CD14-positive monocyte (primary cell): Measurements from ENCODE around the gene PPP1CB. TPM values are rescaled to one million over a fixed set of nuclear protein-coding genes. Genes with fewer than 3 reads are reported as not detected.

ENCODE experiments used
- DNase-seq, 3 donors: peaks; one replicate each; pipeline ENCODE4 v3.0.0-alpha.2; 2011 to 2022
- H2AFZ ChIP-seq: 2 replicates; pipeline ENCODE4 v1.6.0; 2012; ENCODE audit warnings: mild to moderate bottlenecking, low read depth, low read length, inconsistent platforms; ENCODE audit not compliant: insufficient read depth, poor library complexity, severe bottlenecking
- H3K27ac ChIP-seq, 2 donors: 1 replicate in 1 of 2; 2 replicates in 1 of 2; pipeline ENCODE4 v1.5.1; 2012 to 2013; ENCODE audit warnings: low read length in 2 of 2, control low read depth in 1 of 2, inconsistent platforms in 1 of 2, low read depth in 1 of 2, mild to moderate bottlenecking in 1 of 2
- H3K27me3 ChIP-seq, 2 donors: one replicate each; pipeline versions ENCODE4 v1.6.0 to v1.6.1; 2011 to 2013; ENCODE audit warnings: low read length in 2 of 2; ENCODE audit not compliant: control insufficient read depth in 2 of 2, insufficient read depth in 2 of 2
- H3K36me3 ChIP-seq, 2 donors: replicated peaks in 1 of 2; 1 replicate in 1 of 2; 2 replicates in 1 of 2; pipeline versions ENCODE4 v1.5.1 to v1.6.1; 2012 to 2013; ENCODE audit warnings: low read length in 2 of 2, control low read depth in 1 of 2, inconsistent platforms in 1 of 2, mild to moderate bottlenecking in 1 of 2; ENCODE audit not compliant: insufficient read depth in 2 of 2, control insufficient read depth in 1 of 2
- H3K4me1 ChIP-seq, 2 donors: 1 replicate in 1 of 2; 2 replicates in 1 of 2; pipeline versions ENCODE4 v1.5.1 to v1.6.1; 2012 to 2013; ENCODE audit warnings: low read length in 2 of 2, control low read depth in 1 of 2, inconsistent platforms in 1 of 2, mild to moderate bottlenecking in 1 of 2, moderate library complexity in 1 of 2; ENCODE audit not compliant: insufficient read depth in 2 of 2, control insufficient read depth in 1 of 2
- H3K4me2 ChIP-seq: replicated peaks from 2 replicates; pipeline ENCODE3; 2012; ENCODE audit warnings: low read length, moderate library complexity, mild to moderate bottlenecking; ENCODE audit not compliant: poor library complexity, severe bottlenecking; ENCODE audit errors: extremely low read depth
- H3K4me3 ChIP-seq, 3 experiments: fragments of 200-600 bp in 1 of 3; sonication (generic) in 1 of 3; replicated peaks in 1 of 3; 1 replicate in 2 of 3; 2 replicates in 1 of 3; pipeline ENCODE4 v1.5.1; 2011 to 2013; ENCODE audit warnings: low read length in 3 of 3, mild to moderate bottlenecking in 3 of 3, control low read depth in 2 of 3, low read depth in 2 of 3, inconsistent platforms in 1 of 3, moderate library complexity in 1 of 3
- H3K79me2 ChIP-seq: 2 replicates; pipeline ENCODE4 v1.6.0; 2012; ENCODE audit warnings: mild to moderate bottlenecking, control low read depth, inconsistent platforms, low read length, moderate library complexity; ENCODE audit not compliant: insufficient read depth
- H3K9ac ChIP-seq: 2 replicates; pipeline ENCODE4 v1.6.0; 2017; ENCODE audit warnings: low read length, mild to moderate bottlenecking; ENCODE audit not compliant: insufficient read depth, poor library complexity, severe bottlenecking
- H3K9me3 ChIP-seq, 2 donors: replicated peaks in 1 of 2; 1 replicate in 1 of 2; 2 replicates in 1 of 2; pipeline versions ENCODE4 v1.5.1 to v1.6.1; 2012 to 2013; ENCODE audit warnings: low read length in 2 of 2, control low read depth in 1 of 2; ENCODE audit not compliant: control insufficient read depth in 1 of 2, insufficient read depth in 1 of 2
- H4K20me1 ChIP-seq: 2 replicates; pipeline ENCODE4 v1.6.0; 2012; ENCODE audit warnings: mild to moderate bottlenecking, low read length, control low read depth, moderate library complexity; ENCODE audit not compliant: insufficient read depth
- H3K27ac Mint-ChIP-seq, 7 donors: one replicate each; pipeline ENCODE4 v1.8.0; 2020; ENCODE audit warnings: mild to moderate bottlenecking in 7 of 7, mixed read lengths in 7 of 7, moderate library complexity in 6 of 7, inconsistent platforms in 2 of 7
- H3K27me3 Mint-ChIP-seq, 3 donors: one replicate each; pipeline ENCODE4 v1.8.0; 2021 to 2022; ENCODE audit warnings: low read depth in 3 of 3, mild to moderate bottlenecking in 3 of 3, mixed read lengths in 3 of 3, moderate library complexity in 3 of 3, inconsistent platforms in 1 of 3
- H3K36me3 Mint-ChIP-seq, 2 donors: one replicate each; pipeline ENCODE4 v1.8.0; 2020; ENCODE audit warnings: mixed read lengths in 2 of 2, inconsistent platforms in 1 of 2, mild to moderate bottlenecking in 1 of 2
- H3K4me1 Mint-ChIP-seq: one replicate; pipeline ENCODE4 v1.8.0; 2020; ENCODE audit warnings: mild to moderate bottlenecking, mixed read lengths
- H3K4me3 Mint-ChIP-seq, 2 donors: one replicate each; pipeline ENCODE4 v1.8.0; 2020; ENCODE audit warnings: mild to moderate bottlenecking in 2 of 2, mixed read lengths in 2 of 2, moderate library complexity in 1 of 2
- H3K9me3 Mint-ChIP-seq, 7 donors: one replicate each; pipeline ENCODE4 v1.8.0; 2020 to 2022; ENCODE audit warnings: mixed read lengths in 7 of 7, mild to moderate bottlenecking in 6 of 7, moderate library complexity in 6 of 7, inconsistent platforms in 2 of 7
- WGBS: methylation state at CpG from one replicate; pipeline ENCODE4 v1.1.5; 2013; ENCODE audit warnings: missing lambda C conversion rate; ENCODE audit not compliant: insufficient coverage; 5-methylcytosine and 5-hydroxymethylcytosine counted together
- intact Hi-C, 2 donors: fragments of 100-400 bp; cut with micrococcal nuclease; formaldehyde crosslinking; loops; one replicate each; pipeline versions ENCODE4 v1.15.0 to v1.15.1; 2023
- polyA plus RNA-seq, 3 donors: library from polyadenylated mRNA; depleted of rRNA in 1 of 3; unstranded in 2 of 3; stranded (reverse) in 1 of 3; fragments of 300-500 nt in 2 of 3; fragments of >200 nt in 1 of 3; fragmentation: Illumina TruSeq in 2 of 3; gene quantifications; 1 replicate in 2 of 3; 2 replicates in 1 of 3; pipeline ENCODE4 v1.2.3, GENCODE V29; 2012 to 2021
- TF ChIP-seq, protein P1 (sequence below): fragments of 200-600 bp; IDR thresholded peaks from one replicate; pipeline ENCODE4 v1.8.0; 2022; ENCODE audit warnings: antibody characterized with exemption, mild to moderate bottlenecking

The PPP1CB gene
- polyA plus RNA-seq, 3 donors, result 25.3 to 142 (median 69.4) TPM

DNA sequence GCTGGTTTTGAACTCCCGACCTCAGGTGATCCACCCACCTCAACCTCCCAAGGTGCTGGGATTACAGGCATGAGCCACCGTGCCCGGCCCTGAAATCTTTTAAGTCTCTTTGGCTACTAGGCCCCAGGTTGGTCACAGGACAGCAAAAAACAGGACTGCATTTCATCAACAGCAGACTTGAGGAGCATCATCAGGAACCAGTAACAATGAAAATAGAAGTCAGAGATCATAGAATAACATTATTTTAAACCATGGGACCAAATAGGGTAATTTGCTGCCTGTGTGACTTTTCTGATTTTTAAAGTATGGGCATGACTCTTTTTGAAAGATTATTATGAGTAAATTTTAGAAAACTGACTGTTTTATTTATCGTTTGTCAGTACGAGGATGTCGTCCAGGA is 24.8 kb downstream of the PPP1CB start:
- H3K36me3 ChIP-seq, result peaks cover 46 to 53% of the 10 kb centered on the region in 2 donors
- Mint-ChIP-seq H3K4me1 (peaks cover 24% of the 10 kb centered on the region), H3K27ac (peak overlapping the region in 2 of 7 donors; percentile 18 to 63), H3K9me3 (no peaks in the 10 kb centered on the region), H3K27me3 (peaks cover 0 to 3% (median 0%) of the 10 kb centered on the region in 3 donors), H3K4me3 (no peak overlapping the region), H3K36me3 (peaks cover 39 to 49% of the 10 kb centered on the region in 2 donors)
- WGBS, result 91% methylated on average over 5 of the region's 6 CpGs
- H3K9me3 ChIP-seq, result no peaks in the 10 kb centered on the region
- H2AFZ ChIP-seq, result no peak overlapping the region
- no peak overlapping the region for H3K4me3 ChIP-seq
- intact Hi-C loops, result no loop called here
- DNase-seq, result no peak
- H3K9ac ChIP-seq, result no peak overlapping the region
- no peaks in the 10 kb centered on the region for H3K27me3 ChIP-seq
- TF ChIP-seq, protein P1, sequence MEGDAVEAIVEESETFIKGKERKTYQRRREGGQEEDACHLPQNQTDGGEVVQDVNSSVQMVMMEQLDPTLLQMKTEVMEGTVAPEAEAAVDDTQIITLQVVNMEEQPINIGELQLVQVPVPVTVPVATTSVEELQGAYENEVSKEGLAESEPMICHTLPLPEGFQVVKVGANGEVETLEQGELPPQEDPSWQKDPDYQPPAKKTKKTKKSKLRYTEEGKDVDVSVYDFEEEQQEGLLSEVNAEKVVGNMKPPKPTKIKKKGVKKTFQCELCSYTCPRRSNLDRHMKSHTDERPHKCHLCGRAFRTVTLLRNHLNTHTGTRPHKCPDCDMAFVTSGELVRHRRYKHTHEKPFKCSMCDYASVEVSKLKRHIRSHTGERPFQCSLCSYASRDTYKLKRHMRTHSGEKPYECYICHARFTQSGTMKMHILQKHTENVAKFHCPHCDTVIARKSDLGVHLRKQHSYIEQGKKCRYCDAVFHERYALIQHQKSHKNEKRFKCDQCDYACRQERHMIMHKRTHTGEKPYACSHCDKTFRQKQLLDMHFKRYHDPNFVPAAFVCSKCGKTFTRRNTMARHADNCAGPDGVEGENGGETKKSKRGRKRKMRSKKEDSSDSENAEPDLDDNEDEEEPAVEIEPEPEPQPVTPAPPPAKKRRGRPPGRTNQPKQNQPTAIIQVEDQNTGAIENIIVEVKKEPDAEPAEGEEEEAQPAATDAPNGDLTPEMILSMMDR, result no peak
- H3K27ac ChIP-seq, result no peak overlapping the region
- no peak overlapping the region for H3K4me2 ChIP-seq
- peaks cover 100% of the 10 kb centered on the region for H4K20me1 ChIP-seq
- H3K4me1 ChIP-seq, result peaks cover 12 to 18% of the 10 kb centered on the region in 2 donors
- peaks cover 90% of the 10 kb centered on the region for H3K79me2 ChIP-seq

DNA sequence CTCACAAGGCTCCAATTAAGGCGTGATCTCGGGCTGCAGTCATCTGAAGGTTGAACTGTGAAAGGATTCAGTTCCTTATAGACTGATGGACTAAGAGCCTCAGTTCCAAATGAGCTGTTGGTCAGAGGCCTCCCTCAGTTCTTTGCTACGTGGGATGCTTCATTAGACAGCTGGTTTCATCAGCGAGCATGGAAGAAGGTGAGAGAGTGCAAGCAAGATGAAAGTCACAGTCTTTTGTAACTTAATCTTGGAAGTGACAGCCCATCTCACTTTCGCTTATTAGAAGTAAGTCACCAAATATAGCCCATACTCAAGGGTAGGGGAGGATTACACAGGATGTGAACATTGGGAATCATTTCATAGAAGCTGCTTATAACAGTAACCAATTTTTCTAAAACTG is 26.8 kb downstream of the PPP1CB start:
- H3K27ac Mint-ChIP-seq, result peak overlapping the region in 5 of 7 donors; percentile 43 to 73 (median 56)
- no peaks in the 10 kb centered on the region for H3K9me3 Mint-ChIP-seq
- Histone ChIP-seq H3K9ac (no peak overlapping the region), H3K79me2 (peaks cover 76% of the 10 kb centered on the region), H3K4me3 (no peak overlapping the region), H3K4me1 (peaks cover 12 to 18% of the 10 kb centered on the region in 2 donors), H3K27me3 (no peaks in the 10 kb centered on the region), H3K9me3 (no peaks in the 10 kb centered on the region), H4K20me1 (peaks cover 100% of the 10 kb centered on the region), H3K4me2 (no peak overlapping the region), H2AFZ (no peak overlapping the region), H3K36me3 (peaks cover 65 to 73% of the 10 kb centered on the region in 2 donors), H3K27ac (peak overlapping the region in 1 of 2 donors; percentile 34)
- 100% methylated on average over 2 of the region's 5 CpGs for WGBS
- TF ChIP-seq, protein P1, result no peak
- peaks cover 0 to 3% (median 0%) of the 10 kb centered on the region in 3 donors for H3K27me3 Mint-ChIP-seq
- H3K4me1 Mint-ChIP-seq, result peaks cover 15% of the 10 kb centered on the region
- no peak for DNase-seq
- H3K36me3 Mint-ChIP-seq, result peaks cover 52 to 66% of the 10 kb centered on the region in 2 donors
- intact Hi-C loops, result no loop called here
- H3K4me3 Mint-ChIP-seq, result no peak overlapping the region
